Measurements from ENCODE around the gene GPC5. TPM values are rescaled to one million over a fixed set of nuclear protein-coding genes. Genes with fewer than 3 reads are reported as not detected.

The GPC5 gene
- total RNA-seq, 1 donor from 2014 or later = 0.07 TPM

GRCh38 chr13:91702411-91702810 is 304.0 kb downstream of the GPC5 start:
- no peaks in the 10 kb centered on the region for H3K9me3 ChIP-seq (ENCODE audit: low read depth)
- H3F3A ChIP-seq (ENCODE audit: low read depth) = no peaks in the 10 kb centered on the region
- H3K9me3 Mint-ChIP-seq = no peaks in the 10 kb centered on the region
- no peak overlapping the region for H3K4me2 ChIP-seq
- no peaks in the 10 kb centered on the region for H3K4me1 Mint-ChIP-seq
- no peak overlapping the region for H3K27ac ChIP-seq
- H3K4me1 ChIP-seq = no peaks in the 10 kb centered on the region
- peaks cover 1% of the 10 kb centered on the region for H3K27me3 Mint-ChIP-seq (ENCODE audit: insufficient read depth, low read depth)
- H3K27me3 ChIP-seq = no peaks in the 10 kb centered on the region
- no peak for DNase-seq (ENCODE audit: low spot score)
- H4K20me1 ChIP-seq (ENCODE audit: low read depth) = no peaks in the 10 kb centered on the region
- no peak overlapping the region for H2AFZ ChIP-seq (replicated peaks)
- H3K79me2 ChIP-seq (ENCODE audit: low read depth) = no peaks in the 10 kb centered on the region
- H3K4me3 Mint-ChIP-seq = no peak overlapping the region
- no peak for TF ChIP-seq CTCF (IDR thresholded peaks at IDR 0.05)
- no peak for TF ChIP-seq EZH2 (IDR thresholded peaks at IDR 0.05)
- no peak for TF ChIP-seq EZH2phosphoT487 (IDR thresholded peaks at IDR 0.05)
- H3K36me3 ChIP-seq = no peaks in the 10 kb centered on the region
- no peak overlapping the region for H3K9ac ChIP-seq
- H3K27ac Mint-ChIP-seq = no peak overlapping the region
- H3K4me3 ChIP-seq = no peak overlapping the region
- no peaks in the 10 kb centered on the region for H3K36me3 Mint-ChIP-seq

GRCh38 chr13:91704398-91704797 is 306.0 kb downstream of the GPC5 start:
- H3K4me3 ChIP-seq = no peak overlapping the region
- H4K20me1 ChIP-seq (ENCODE audit: low read depth) = no peaks in the 10 kb centered on the region
- H3K9ac ChIP-seq = no peak overlapping the region
- H3K9me3 ChIP-seq (ENCODE audit: low read depth) = no peaks in the 10 kb centered on the region
- peaks cover 2% of the 10 kb centered on the region for H3K27me3 Mint-ChIP-seq (ENCODE audit: insufficient read depth, low read depth)
- H3K4me1 ChIP-seq = no peaks in the 10 kb centered on the region
- no peak overlapping the region for H3K4me3 Mint-ChIP-seq
- TF ChIP-seq EZH2 (IDR thresholded peaks at IDR 0.05) = no peak
- no peak for TF ChIP-seq CTCF (IDR thresholded peaks at IDR 0.05)
- TF ChIP-seq EZH2phosphoT487 (IDR thresholded peaks at IDR 0.05) = no peak
- no peaks in the 10 kb centered on the region for H3K27me3 ChIP-seq
- no peak overlapping the region for H3K4me2 ChIP-seq
- no peak overlapping the region for H3K27ac ChIP-seq
- no peak overlapping the region for H2AFZ ChIP-seq (replicated peaks)
- no peak for DNase-seq (ENCODE audit: low spot score)
- no peaks in the 10 kb centered on the region for H3K4me1 Mint-ChIP-seq
- H3K27ac Mint-ChIP-seq = no peak overlapping the region
- H3K79me2 ChIP-seq (ENCODE audit: low read depth) = no peaks in the 10 kb centered on the region
- H3K36me3 ChIP-seq = no peaks in the 10 kb centered on the region
- no peaks in the 10 kb centered on the region for H3K36me3 Mint-ChIP-seq
- H3F3A ChIP-seq (ENCODE audit: low read depth) = no peaks in the 10 kb centered on the region
- H3K9me3 Mint-ChIP-seq = no peaks in the 10 kb centered on the region

GRCh38 chr13:91708558-91708957 is 310.1 kb downstream of the GPC5 start:
- Histone ChIP-seq H2AFZ (replicated peaks) (no peak overlapping the region), H4K20me1 (ENCODE audit: low read depth) (no peaks in the 10 kb centered on the region), H3F3A (ENCODE audit: low read depth) (no peaks in the 10 kb centered on the region), H3K79me2 (ENCODE audit: low read depth) (no peaks in the 10 kb centered on the region), H3K4me1 (no peaks in the 10 kb centered on the region), H3K27ac (no peak overlapping the region), H3K36me3 (no peaks in the 10 kb centered on the region), H3K4me3 (no peak overlapping the region), H3K9ac (no peak overlapping the region), H3K4me2 (no peak overlapping the region), H3K27me3 (no peaks in the 10 kb centered on the region), H3K9me3 (ENCODE audit: low read depth) (no peaks in the 10 kb centered on the region)
- DNase-seq (ENCODE audit: low spot score) = no peak
- Mint-ChIP-seq H3K27ac (no peak overlapping the region), H3K9me3 (no peaks in the 10 kb centered on the region), H3K36me3 (no peaks in the 10 kb centered on the region), H3K27me3 (ENCODE audit: insufficient read depth, low read depth) (peaks cover 2% of the 10 kb centered on the region), H3K4me1 (no peaks in the 10 kb centered on the region), H3K4me3 (no peak overlapping the region)
- TF ChIP-seq EZH2 (IDR thresholded peaks at IDR 0.05) (no peak), EZH2phosphoT487 (IDR thresholded peaks at IDR 0.05) (no peak), CTCF (IDR thresholded peaks at IDR 0.05) (no peak)
